ENCODE results near the gene FUOM. TPM values are rescaled to one million over a fixed set of nuclear protein-coding genes. Genes with fewer than 3 reads are reported as not detected.

Gene FUOM
- total RNA-seq, 1 experiment from 2014 or later: 16.0 TPM

DNA sequence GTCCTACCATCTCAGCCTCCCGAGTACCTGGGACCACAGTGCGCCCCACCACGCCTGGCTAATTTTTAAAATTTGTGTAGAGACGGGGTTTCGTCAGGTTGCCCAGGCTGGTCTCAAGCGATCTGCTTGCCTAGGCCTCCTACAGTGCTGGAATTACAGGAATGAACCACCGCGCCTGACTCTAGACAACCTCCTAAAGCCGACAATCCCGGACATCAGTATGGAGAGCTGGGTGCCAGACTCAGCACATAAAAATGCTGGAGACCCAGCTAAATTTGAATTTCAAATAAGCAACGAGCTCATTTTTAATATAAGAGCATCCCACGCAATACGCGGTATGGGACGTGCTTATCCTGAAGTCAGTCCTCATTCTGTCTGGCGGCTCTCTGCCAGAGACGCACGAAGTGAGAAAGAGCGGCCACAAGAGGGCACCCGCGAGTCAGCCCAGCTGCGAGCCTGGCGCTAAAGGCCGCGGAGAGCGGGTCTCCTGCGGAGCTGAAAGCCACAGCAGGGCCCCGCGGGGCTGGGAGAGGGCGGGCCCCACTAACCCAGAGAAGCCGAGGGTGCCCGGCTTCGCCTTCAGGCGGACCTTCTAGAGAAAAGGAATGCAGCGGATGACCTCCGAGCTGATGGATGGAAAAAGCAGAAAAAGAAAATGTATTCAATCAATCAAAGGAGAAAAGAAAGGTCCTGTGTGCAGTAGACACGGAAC, 28.2 kb downstream of the FUOM start:
- H3K27me3 ChIP-seq (replicated peaks; ENCODE audit: insufficient read depth, low read depth, low read length, poor library complexity): peaks cover 43% of the 10 kb centered on the region

DNA sequence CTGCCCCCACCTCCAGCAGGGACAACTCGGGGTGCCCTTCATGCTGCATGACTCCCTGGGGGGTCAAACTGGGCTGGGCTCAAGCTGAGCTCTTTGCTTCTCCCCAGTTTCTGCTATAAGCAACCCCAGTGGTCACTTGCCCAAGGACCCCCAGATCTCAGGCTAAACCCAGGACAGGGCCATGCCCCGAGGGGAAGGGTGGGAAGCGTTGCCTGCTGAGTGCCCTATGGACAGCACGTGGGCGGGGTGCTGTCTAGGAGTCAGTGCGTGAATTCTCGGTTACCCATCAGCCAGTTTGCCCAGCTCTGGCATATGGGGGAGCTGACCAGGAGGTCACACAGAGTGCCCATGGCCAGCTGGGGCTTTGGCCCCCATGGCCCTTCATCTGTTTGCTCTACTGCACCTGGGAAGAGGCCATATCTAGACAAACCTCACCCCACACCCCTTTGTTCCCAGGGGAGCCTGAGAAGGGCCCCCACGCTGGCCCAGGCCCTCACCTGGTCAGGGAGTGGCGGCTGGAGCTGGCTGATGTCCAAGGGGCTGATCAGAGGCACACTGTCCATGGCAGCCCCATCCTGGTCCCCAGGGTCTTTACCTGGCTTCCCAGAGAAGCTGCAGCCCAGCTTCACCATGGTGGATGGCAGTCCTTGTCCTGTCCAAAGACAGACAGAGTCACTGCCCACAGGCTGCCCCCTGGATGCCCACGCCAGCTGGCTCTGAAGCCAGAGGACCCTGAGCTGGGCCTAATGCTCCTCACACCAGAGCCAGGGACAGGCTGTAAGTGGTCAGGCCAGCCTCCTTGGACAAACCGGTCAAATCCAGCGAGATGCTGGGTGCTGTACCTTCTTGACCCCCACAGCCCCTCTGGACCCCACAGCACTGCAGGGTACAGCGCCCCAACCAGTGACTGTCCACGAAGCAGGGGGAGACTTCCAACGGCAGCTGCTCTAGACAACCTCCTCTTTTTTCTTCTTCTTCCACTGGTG, 29.2 kb downstream of the FUOM start:
- TF ChIP-seq, protein P1, sequence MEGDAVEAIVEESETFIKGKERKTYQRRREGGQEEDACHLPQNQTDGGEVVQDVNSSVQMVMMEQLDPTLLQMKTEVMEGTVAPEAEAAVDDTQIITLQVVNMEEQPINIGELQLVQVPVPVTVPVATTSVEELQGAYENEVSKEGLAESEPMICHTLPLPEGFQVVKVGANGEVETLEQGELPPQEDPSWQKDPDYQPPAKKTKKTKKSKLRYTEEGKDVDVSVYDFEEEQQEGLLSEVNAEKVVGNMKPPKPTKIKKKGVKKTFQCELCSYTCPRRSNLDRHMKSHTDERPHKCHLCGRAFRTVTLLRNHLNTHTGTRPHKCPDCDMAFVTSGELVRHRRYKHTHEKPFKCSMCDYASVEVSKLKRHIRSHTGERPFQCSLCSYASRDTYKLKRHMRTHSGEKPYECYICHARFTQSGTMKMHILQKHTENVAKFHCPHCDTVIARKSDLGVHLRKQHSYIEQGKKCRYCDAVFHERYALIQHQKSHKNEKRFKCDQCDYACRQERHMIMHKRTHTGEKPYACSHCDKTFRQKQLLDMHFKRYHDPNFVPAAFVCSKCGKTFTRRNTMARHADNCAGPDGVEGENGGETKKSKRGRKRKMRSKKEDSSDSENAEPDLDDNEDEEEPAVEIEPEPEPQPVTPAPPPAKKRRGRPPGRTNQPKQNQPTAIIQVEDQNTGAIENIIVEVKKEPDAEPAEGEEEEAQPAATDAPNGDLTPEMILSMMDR (conservative IDR thresholded peaks at IDR 0.05; ENCODE audit: low read depth, low read length): no peak
- no peak for TF ChIP-seq EZH2 (IDR thresholded peaks at IDR 0.05; ENCODE audit: borderline replicate concordance, low read depth, low read length, poor library complexity, severe bottlenecking)
- H3K27me3 ChIP-seq (replicated peaks; ENCODE audit: insufficient read depth, low read depth, low read length, poor library complexity): peaks cover 36% of the 10 kb centered on the region
- intact Hi-C loops (cut with micrococcal nuclease; ENCODE audit: unreplicated experiment): loop anchor here (5.0 kb wide), 1 partner anchor 194 kb away; no protein-coding TSS in a partner anchor
- no peaks in the 10 kb centered on the region for H3K36me3 ChIP-seq (ENCODE audit: insufficient read depth, low read length, poor library complexity, severe bottlenecking)
- no TSS peak for BruUV-seq (replicated peaks)
- peaks cover 15% of the 10 kb centered on the region for H3K4me1 ChIP-seq (ENCODE audit: insufficient read depth, low read length, poor library complexity, severe bottlenecking)
- no peaks in the 10 kb centered on the region for H3K9me3 ChIP-seq (ENCODE audit: low read depth, low read length, poor library complexity, severe bottlenecking)
- H3K4me3 ChIP-seq (ENCODE audit: low read depth, low read length, poor library complexity, severe bottlenecking): no peak overlapping the region
- H3K27ac ChIP-seq (ENCODE audit: low read depth, low read length, poor library complexity, severe bottlenecking): no peak overlapping the region
- DNase-seq (ENCODE audit: low spot score): no peak
- POLR2A ChIA-PET (ENCODE audit: low non-redundant PET): no interaction called here
- CTCF ChIA-PET: interaction anchor here (0.6 to 1.5 kb wide), 5 partner anchors 12 to 191 kb away, joined by 3 to 6 read pairs (median 4); partner anchors contain the start of gene PRAP1

More for the DNA sequence above, 28.2 kb downstream of the FUOM start:
- Histone ChIP-seq H3K4me3 (ENCODE audit: low read depth, low read length, poor library complexity, severe bottlenecking) (peak overlapping the region; percentile 21), H3K4me1 (ENCODE audit: insufficient read depth, low read length, poor library complexity, severe bottlenecking) (peaks cover 14% of the 10 kb centered on the region), H3K9me3 (ENCODE audit: low read depth, low read length, poor library complexity, severe bottlenecking) (no peaks in the 10 kb centered on the region), H3K27ac (ENCODE audit: low read depth, low read length, poor library complexity, severe bottlenecking) (no peak overlapping the region), H3K36me3 (ENCODE audit: insufficient read depth, low read length, poor library complexity, severe bottlenecking) (no peaks in the 10 kb centered on the region)
- no TSS peak for BruUV-seq (replicated peaks)
- TF ChIP-seq, protein P1 (conservative IDR thresholded peaks at IDR 0.05; ENCODE audit: low read depth, low read length): peak; percentile 98
- TF ChIP-seq EZH2 (IDR thresholded peaks at IDR 0.05; ENCODE audit: borderline replicate concordance, low read depth, low read length, poor library complexity, severe bottlenecking): no peak
- CTCF ChIA-PET: interaction anchor here (0.6 to 1.5 kb wide), 5 partner anchors 13 to 190 kb away, joined by 3 to 6 read pairs (median 4); partner anchors contain the start of gene PRAP1
- intact Hi-C loops (cut with micrococcal nuclease; ENCODE audit: unreplicated experiment): loop anchor here (5.0 kb wide), 1 partner anchor 193 kb away; no protein-coding TSS in a partner anchor
- DNase-seq (ENCODE audit: low spot score): peak; percentile 93
- POLR2A ChIA-PET (ENCODE audit: low non-redundant PET): no interaction called here

DNA sequence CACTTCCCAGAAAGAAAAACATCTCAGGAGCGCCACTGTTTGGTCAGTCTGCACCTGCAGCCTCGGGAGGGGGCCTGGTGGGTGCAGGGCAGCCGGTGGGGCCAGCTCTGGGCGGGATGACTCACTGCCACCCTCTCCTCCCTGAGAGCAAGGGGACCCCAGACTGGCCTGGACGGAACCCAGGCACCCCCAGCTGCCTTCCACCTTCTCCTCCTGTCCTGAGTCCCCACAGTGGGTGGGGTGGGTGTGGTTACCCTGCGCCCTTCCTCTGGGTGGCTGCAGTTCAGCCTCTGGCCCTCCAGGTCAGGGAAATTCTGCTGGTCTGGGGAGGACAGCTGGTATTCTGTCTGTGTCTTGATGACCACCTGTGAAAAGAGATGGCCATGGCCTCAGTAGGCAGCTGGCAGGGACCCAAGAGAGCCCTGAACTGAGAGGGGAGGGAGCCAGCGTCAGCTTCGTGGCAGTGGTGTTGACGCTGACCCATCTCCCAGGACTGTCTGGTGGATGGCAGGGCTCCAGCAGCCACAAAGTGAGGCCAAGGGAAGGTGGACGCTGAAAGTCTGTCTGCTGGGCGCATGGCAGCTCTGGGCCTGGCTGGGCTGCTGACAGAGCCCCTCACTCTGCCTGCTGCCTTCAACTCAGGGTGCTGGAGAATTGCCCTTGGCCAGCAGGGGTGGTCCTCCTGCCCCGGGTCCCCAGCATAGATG, 30.0 kb downstream of the FUOM start:
- CTCF ChIA-PET: no interaction called here
- peaks cover 31% of the 10 kb centered on the region for H3K27me3 ChIP-seq (replicated peaks; ENCODE audit: insufficient read depth, low read depth, low read length, poor library complexity)
- intact Hi-C loops (cut with micrococcal nuclease; ENCODE audit: unreplicated experiment): loop anchor here (5.0 kb wide), 1 partner anchor 194 kb away; no protein-coding TSS in a partner anchor
- H3K4me1 ChIP-seq (ENCODE audit: insufficient read depth, low read length, poor library complexity, severe bottlenecking): peaks cover 15% of the 10 kb centered on the region
- POLR2A ChIA-PET (ENCODE audit: low non-redundant PET): no interaction called here
- H3K9me3 ChIP-seq (ENCODE audit: low read depth, low read length, poor library complexity, severe bottlenecking): no peaks in the 10 kb centered on the region
- H3K27ac ChIP-seq (ENCODE audit: low read depth, low read length, poor library complexity, severe bottlenecking): no peak overlapping the region
- H3K36me3 ChIP-seq (ENCODE audit: insufficient read depth, low read length, poor library complexity, severe bottlenecking): no peaks in the 10 kb centered on the region
- TF ChIP-seq, protein P1 (conservative IDR thresholded peaks at IDR 0.05; ENCODE audit: low read depth, low read length): no peak
- TF ChIP-seq EZH2 (IDR thresholded peaks at IDR 0.05; ENCODE audit: borderline replicate concordance, low read depth, low read length, poor library complexity, severe bottlenecking): no peak
- no peak overlapping the region for H3K4me3 ChIP-seq (ENCODE audit: low read depth, low read length, poor library complexity, severe bottlenecking)
- BruUV-seq (replicated peaks): no TSS peak
- no peak for DNase-seq (ENCODE audit: low spot score)

Data from A673 (cell line).